Measurements from ENCODE around the gene GRIP2.

Gene GRIP2

DNA sequence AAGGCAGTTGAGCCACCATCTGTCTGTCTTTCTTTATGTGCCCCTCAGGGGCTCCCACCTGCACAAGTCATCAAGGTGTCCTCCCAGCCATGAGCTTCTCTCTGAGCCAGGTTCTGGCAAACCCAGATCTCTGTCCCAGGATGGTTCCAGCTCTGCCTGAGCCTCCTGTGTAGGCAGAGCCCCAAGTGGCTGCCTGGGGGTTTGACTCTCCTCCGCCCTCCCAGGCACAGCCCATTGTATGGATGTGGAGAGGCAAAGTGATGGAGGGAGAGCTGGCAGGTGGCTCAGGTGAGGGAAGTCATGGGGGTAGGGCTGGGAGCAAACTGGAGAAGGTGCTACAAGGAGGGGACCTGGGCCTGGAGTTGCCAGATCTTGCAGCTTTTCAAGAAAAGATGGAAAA lies 56.9 kb downstream of the GRIP2 start:
- ChIA-PET CTCF (interaction anchor here (0.7 to 1.2 kb wide), 4 partner anchors 15 to 309 kb away, joined by 3 to 4 read pairs (median 3); no protein-coding TSS in a partner anchor), POLR2A (no interaction called here)
- Histone ChIP-seq H3K4me1 (ENCODE audit: control insufficient read depth, insufficient read depth, low read length) (no peaks in the 10 kb centered on the region), H3K36me3 (ENCODE audit: control insufficient read depth in 2 of 2, insufficient read depth in 1 of 2, low read length in 2 of 2) (peaks cover 4 to 22% of the 10 kb centered on the region in 2 experiments; a peak in 2 of 3 replicates), H3K4me3 (ENCODE audit: low read depth, low read length) (no peak overlapping the region), H3K27ac (ENCODE audit: extremely low read depth, low read depth, low read length) (no peak overlapping the region), H3K9me3 (ENCODE audit: control insufficient read depth, insufficient read depth, low read depth, low read length) (no peaks in the 10 kb centered on the region)
- TF ChIP-seq ZNF10 (tag by site-specific recombination; IDR thresholded peaks at IDR 0.05): no peak
- no peak for TF ChIP-seq ZNF175 (tag by site-specific recombination; IDR thresholded peaks at IDR 0.05)

DNA sequence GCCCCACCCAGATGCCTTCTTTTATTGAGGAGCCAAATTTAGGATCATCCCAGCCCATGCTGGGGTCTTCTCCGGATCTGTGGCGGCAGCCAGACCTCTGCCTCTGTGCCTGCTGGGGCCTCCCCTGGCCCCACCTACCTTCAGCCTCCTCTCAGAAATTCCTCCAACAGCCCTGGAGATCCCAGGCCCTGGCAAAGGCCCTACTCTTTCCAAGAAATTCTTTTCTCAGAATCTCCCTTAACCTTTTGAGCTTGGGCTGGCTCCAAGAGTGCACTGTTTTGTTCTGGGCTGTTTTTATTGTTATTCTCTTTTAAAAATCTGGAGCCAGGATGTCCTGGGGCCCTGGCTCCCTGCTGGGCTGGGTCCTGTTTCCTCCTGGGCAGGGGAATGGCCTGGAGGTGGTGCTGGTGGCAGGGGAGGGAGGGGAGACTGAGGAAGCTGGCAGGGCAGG lies 57.8 kb downstream of the GRIP2 start:
- H3K36me3 ChIP-seq (ENCODE audit: control insufficient read depth in 2 of 2, insufficient read depth in 1 of 2, low read length in 2 of 2): peaks cover 4 to 27% of the 10 kb centered on the region in 2 experiments; a peak in 2 of 3 replicates
- no peak overlapping the region for H3K27ac ChIP-seq (ENCODE audit: extremely low read depth, low read depth, low read length)

More for the DNA sequence above, 57.8 kb downstream of the GRIP2 start:
- TF ChIP-seq WT1 (tag by site-specific recombination; IDR thresholded peaks at IDR 0.05): no peak
- TF ChIP-seq, protein P1, sequence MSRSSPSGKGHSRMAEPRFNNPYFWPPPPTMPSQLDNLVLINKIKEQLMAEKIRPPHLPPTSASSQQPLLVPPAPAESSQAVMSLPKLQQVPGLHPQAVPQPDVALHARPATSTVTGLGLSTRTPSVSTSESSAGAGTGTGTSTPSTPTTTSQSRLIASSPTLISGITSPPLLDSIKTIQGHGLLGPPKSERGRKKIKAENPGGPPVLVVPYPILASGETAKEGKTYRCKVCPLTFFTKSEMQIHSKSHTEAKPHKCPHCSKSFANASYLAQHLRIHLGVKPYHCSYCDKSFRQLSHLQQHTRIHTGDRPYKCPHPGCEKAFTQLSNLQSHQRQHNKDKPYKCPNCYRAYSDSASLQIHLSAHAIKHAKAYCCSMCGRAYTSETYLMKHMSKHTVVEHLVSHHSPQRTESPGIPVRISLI (tag by site-specific recombination; IDR thresholded peaks at IDR 0.05): no peak
- TF ChIP-seq, protein P2, sequence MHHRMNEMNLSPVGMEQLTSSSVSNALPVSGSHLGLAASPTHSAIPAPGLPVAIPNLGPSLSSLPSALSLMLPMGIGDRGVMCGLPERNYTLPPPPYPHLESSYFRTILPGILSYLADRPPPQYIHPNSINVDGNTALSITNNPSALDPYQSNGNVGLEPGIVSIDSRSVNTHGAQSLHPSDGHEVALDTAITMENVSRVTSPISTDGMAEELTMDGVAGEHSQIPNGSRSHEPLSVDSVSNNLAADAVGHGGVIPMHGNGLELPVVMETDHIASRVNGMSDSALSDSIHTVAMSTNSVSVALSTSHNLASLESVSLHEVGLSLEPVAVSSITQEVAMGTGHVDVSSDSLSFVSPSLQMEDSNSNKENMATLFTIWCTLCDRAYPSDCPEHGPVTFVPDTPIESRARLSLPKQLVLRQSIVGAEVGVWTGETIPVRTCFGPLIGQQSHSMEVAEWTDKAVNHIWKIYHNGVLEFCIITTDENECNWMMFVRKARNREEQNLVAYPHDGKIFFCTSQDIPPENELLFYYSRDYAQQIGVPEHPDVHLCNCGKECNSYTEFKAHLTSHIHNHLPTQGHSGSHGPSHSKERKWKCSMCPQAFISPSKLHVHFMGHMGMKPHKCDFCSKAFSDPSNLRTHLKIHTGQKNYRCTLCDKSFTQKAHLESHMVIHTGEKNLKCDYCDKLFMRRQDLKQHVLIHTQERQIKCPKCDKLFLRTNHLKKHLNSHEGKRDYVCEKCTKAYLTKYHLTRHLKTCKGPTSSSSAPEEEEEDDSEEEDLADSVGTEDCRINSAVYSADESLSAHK (tag by site-specific recombination; IDR thresholded peaks at IDR 0.05): no peak
- no peak for TF ChIP-seq HOXC10 (CRISPR knock-in tag; IDR thresholded peaks at IDR 0.05)
- TF ChIP-seq, protein P3, sequence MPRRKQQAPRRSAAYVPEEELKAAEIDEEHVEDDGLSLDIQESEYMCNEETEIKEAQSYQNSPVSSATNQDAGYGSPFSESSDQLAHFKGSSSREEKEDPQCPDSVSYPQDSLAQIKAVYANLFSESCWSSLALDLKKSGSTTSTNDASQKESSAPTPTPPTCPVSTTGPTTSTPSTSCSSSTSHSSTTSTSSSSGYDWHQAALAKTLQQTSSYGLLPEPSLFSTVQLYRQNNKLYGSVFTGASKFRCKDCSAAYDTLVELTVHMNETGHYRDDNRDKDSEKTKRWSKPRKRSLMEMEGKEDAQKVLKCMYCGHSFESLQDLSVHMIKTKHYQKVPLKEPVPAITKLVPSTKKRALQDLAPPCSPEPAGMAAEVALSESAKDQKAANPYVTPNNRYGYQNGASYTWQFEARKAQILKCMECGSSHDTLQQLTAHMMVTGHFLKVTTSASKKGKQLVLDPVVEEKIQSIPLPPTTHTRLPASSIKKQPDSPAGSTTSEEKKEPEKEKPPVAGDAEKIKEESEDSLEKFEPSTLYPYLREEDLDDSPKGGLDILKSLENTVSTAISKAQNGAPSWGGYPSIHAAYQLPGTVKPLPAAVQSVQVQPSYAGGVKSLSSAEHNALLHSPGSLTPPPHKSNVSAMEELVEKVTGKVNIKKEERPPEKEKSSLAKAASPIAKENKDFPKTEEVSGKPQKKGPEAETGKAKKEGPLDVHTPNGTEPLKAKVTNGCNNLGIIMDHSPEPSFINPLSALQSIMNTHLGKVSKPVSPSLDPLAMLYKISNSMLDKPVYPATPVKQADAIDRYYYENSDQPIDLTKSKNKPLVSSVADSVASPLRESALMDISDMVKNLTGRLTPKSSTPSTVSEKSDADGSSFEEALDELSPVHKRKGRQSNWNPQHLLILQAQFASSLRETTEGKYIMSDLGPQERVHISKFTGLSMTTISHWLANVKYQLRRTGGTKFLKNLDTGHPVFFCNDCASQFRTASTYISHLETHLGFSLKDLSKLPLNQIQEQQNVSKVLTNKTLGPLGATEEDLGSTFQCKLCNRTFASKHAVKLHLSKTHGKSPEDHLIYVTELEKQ (tag by site-specific recombination; IDR thresholded peaks at IDR 0.05; ENCODE audit: borderline replicate concordance): no peak
- TF ChIP-seq KLF7 (tag by site-specific recombination; IDR thresholded peaks at IDR 0.05; ENCODE audit: borderline replicate concordance): no peak
- TF ChIP-seq ZSCAN16 (tag by site-specific recombination; IDR thresholded peaks at IDR 0.05): no peak
- TF ChIP-seq, protein P4, sequence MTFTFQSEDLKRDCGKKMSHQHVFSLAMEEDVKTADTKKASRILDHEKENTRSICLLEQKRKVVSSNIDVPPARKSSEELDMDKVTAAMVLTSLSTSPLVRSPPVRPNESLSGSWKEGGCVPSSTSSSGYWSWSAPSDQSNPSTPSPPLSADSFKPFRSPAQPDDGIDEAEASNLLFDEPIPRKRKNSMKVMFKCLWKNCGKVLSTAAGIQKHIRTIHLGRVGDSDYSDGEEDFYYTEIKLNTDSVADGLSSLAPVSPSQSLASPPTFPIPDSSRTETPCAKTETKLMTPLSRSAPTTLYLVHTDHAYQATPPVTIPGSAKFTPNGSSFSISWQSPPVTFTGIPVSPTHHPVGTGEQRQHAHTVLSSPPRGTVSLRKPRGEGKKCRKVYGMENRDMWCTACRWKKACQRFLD (tag by site-specific recombination; IDR thresholded peaks at IDR 0.05): no peak
- no peak for TF ChIP-seq YY2 (tag by site-specific recombination; IDR thresholded peaks at IDR 0.05)
- no peak for TF ChIP-seq SCRT2 (tag by site-specific recombination; IDR thresholded peaks at IDR 0.05)
- TF ChIP-seq ZNF549 (tag by site-specific recombination; IDR thresholded peaks at IDR 0.05): no peak
- TF ChIP-seq SP2 (tag by site-specific recombination; IDR thresholded peaks at IDR 0.05): no peak
- TF ChIP-seq ZNF132 (tag by site-specific recombination; IDR thresholded peaks at IDR 0.05; ENCODE audit: borderline replicate concordance): no peak
- TF ChIP-seq GFI1B (tag by site-specific recombination; IDR thresholded peaks at IDR 0.05): no peak
- no peak for TF ChIP-seq ZNF24 (tag by site-specific recombination; IDR thresholded peaks at IDR 0.05)
- TF ChIP-seq ZFP41 (tag by site-specific recombination; IDR thresholded peaks at IDR 0.05; ENCODE audit: borderline replicate concordance): no peak
- H3K4me3 ChIP-seq (ENCODE audit: low read depth, low read length): no peak overlapping the region
- CTCF ChIA-PET: interaction anchor here (0.6 to 1.2 kb wide), 6 partner anchors 15 to 745 kb away, joined by 3 to 6 read pairs (median 4); no protein-coding TSS in a partner anchor
- H3K9me3 ChIP-seq (ENCODE audit: control insufficient read depth, insufficient read depth, low read depth, low read length): no peaks in the 10 kb centered on the region
- POLR2A ChIA-PET: no interaction called here
- H3K4me1 ChIP-seq (ENCODE audit: control insufficient read depth, insufficient read depth, low read length): no peaks in the 10 kb centered on the region
